Skeletal muscle satellite cell (primary cell): ENCODE data around the gene APBB1IP.
"Not testable (repeated sequence)": the region's sequence is repeated elsewhere in the genome, so short reads cannot be mapped to it uniquely, and the experiment has no call there.

Experiments used
- H3K27me3 ChIP-seq: 2 replicates; pipeline ENCODE4 v1.7.0; 2013; ENCODE audit warnings: low read length; ENCODE audit not compliant: control insufficient read depth, insufficient read depth
- H3K36me3 ChIP-seq: 2 replicates; pipeline ENCODE4 v1.7.0; 2013; ENCODE audit warnings: mild to moderate bottlenecking, control low read depth, low read length; ENCODE audit not compliant: insufficient read depth
- H3K4me1 ChIP-seq: 2 replicates; pipeline ENCODE4 v1.7.0; 2013; ENCODE audit warnings: low read length; ENCODE audit not compliant: control insufficient read depth, insufficient read depth
- H3K4me2 ChIP-seq: 2 replicates; pipeline ENCODE4 v1.7.0; 2013; ENCODE audit warnings: mild to moderate bottlenecking, low read length
- H3K4me3 ChIP-seq: 2 replicates; pipeline ENCODE4 v1.7.0; 2013; ENCODE audit warnings: low read length
- H3K9ac ChIP-seq: 2 replicates; pipeline ENCODE4 v1.7.0; 2013; ENCODE audit warnings: mild to moderate bottlenecking, low read depth, low read length, moderate library complexity
- H3K9me3 ChIP-seq: replicated peaks from 2 replicates; pipeline ENCODE4 v1.7.0; 2013; ENCODE audit warnings: mild to moderate bottlenecking, control low read depth, low read length

Gene APBB1IP

GRCh38 chr10:26492725-26493124, 54.6 kb downstream of the APBB1IP start:
- H3K4me1 ChIP-seq, H3K27me3 ChIP-seq, H3K9me3 ChIP-seq, H3K4me3 ChIP-seq, H3K9ac ChIP-seq, H3K4me2 ChIP-seq, H3K36me3 ChIP-seq: not testable (repeated sequence)

GRCh38 chr10:26494018-26494417, 55.9 kb downstream of the APBB1IP start:
- H3K36me3 ChIP-seq = no peaks in the 10 kb centered on the region
- no peak overlapping the region for H3K4me2 ChIP-seq
- H3K9ac ChIP-seq = no peak overlapping the region
- H3K27me3 ChIP-seq = no peaks in the 10 kb centered on the region
- no peak overlapping the region for H3K4me3 ChIP-seq
- no peaks in the 10 kb centered on the region for H3K4me1 ChIP-seq
- H3K9me3 ChIP-seq = no peaks in the 10 kb centered on the region

- no peak overlapping the region for H3K4me3 ChIP-seq
- H3K36me3 ChIP-seq = no peaks in the 10 kb centered on the region
Measured at GRCh38 chr10:26499426-26499825, 61.3 kb downstream of the APBB1IP start.

GRCh38 chr10:26502986-26503385, 64.8 kb downstream of the APBB1IP start:
- Histone ChIP-seq H3K4me1 (no peaks in the 10 kb centered on the region), H3K4me2 (no peak overlapping the region), H3K9me3 (peaks cover 2% of the 10 kb centered on the region), H3K36me3 (no peaks in the 10 kb centered on the region), H3K9ac (no peak overlapping the region), H3K27me3 (no peaks in the 10 kb centered on the region), H3K4me3 (no peak overlapping the region)

More at GRCh38 chr10:26499426-26499825, 61.3 kb downstream of the APBB1IP start:
- Histone ChIP-seq H3K9me3 (peaks cover 2% of the 10 kb centered on the region), H3K9ac (no peak overlapping the region), H3K4me1 (no peaks in the 10 kb centered on the region), H3K4me2 (no peak overlapping the region), H3K27me3 (no peaks in the 10 kb centered on the region)

GRCh38 chr10:26503911-26504310, 65.8 kb downstream of the APBB1IP start:
- H3K36me3 ChIP-seq = no peaks in the 10 kb centered on the region
- no peak overlapping the region for H3K4me3 ChIP-seq
- H3K27me3 ChIP-seq = no peaks in the 10 kb centered on the region

GRCh38 chr10:26504429-26504828, 66.3 kb downstream of the APBB1IP start:
- not testable (repeated sequence) for H3K9ac ChIP-seq, H3K27me3 ChIP-seq, H3K4me2 ChIP-seq, H3K36me3 ChIP-seq, H3K4me1 ChIP-seq, H3K9me3 ChIP-seq, H3K4me3 ChIP-seq

More at GRCh38 chr10:26503911-26504310, 65.8 kb downstream of the APBB1IP start:
- no peak overlapping the region for H3K9ac ChIP-seq
- H3K4me2 ChIP-seq = no peak overlapping the region
- H3K4me1 ChIP-seq = no peaks in the 10 kb centered on the region
- peaks cover 2% of the 10 kb centered on the region for H3K9me3 ChIP-seq

GRCh38 chr10:26505491-26505890, 67.3 kb downstream of the APBB1IP start:
- Histone ChIP-seq H3K9me3 (peaks cover 2% of the 10 kb centered on the region), H3K4me3 (no peak overlapping the region), H3K9ac (no peak overlapping the region), H3K27me3 (no peaks in the 10 kb centered on the region), H3K4me2 (no peak overlapping the region), H3K36me3 (no peaks in the 10 kb centered on the region), H3K4me1 (no peaks in the 10 kb centered on the region)

GRCh38 chr10:26506736-26507135, 68.6 kb downstream of the APBB1IP start:
- no peaks in the 10 kb centered on the region for H3K36me3 ChIP-seq
- H3K9ac ChIP-seq = no peak overlapping the region
- no peak overlapping the region for H3K4me2 ChIP-seq
- no peak overlapping the region for H3K4me3 ChIP-seq
- peaks cover 2% of the 10 kb centered on the region for H3K9me3 ChIP-seq
- no peaks in the 10 kb centered on the region for H3K27me3 ChIP-seq
- no peaks in the 10 kb centered on the region for H3K4me1 ChIP-seq

- Histone ChIP-seq H3K36me3 (no peaks in the 10 kb centered on the region), H3K4me1 (no peaks in the 10 kb centered on the region)
Measured at GRCh38 chr10:26507441-26507840, 69.3 kb downstream of the APBB1IP start.

GRCh38 chr10:26508016-26508415, 69.9 kb downstream of the APBB1IP start:
- H3K4me1 ChIP-seq = no peaks in the 10 kb centered on the region
- H3K4me2 ChIP-seq = no peak overlapping the region
- H3K27me3 ChIP-seq = no peaks in the 10 kb centered on the region
- H3K4me3 ChIP-seq = no peak overlapping the region
- no peaks in the 10 kb centered on the region for H3K36me3 ChIP-seq
- peaks cover 9% of the 10 kb centered on the region for H3K9me3 ChIP-seq
- H3K9ac ChIP-seq = no peak overlapping the region

More at GRCh38 chr10:26507441-26507840, 69.3 kb downstream of the APBB1IP start:
- no peak overlapping the region for H3K4me3 ChIP-seq
- peaks cover 8% of the 10 kb centered on the region for H3K9me3 ChIP-seq
- no peaks in the 10 kb centered on the region for H3K27me3 ChIP-seq
- H3K4me2 ChIP-seq = no peak overlapping the region
- H3K9ac ChIP-seq = no peak overlapping the region

GRCh38 chr10:26509307-26509706, 71.2 kb downstream of the APBB1IP start:
- Histone ChIP-seq H3K9ac (no peak overlapping the region), H3K4me2 (no peak overlapping the region), H3K4me3 (no peak overlapping the region), H3K27me3 (no peaks in the 10 kb centered on the region), H3K36me3 (no peaks in the 10 kb centered on the region), H3K9me3 (peaks cover 7% of the 10 kb centered on the region), H3K4me1 (no peaks in the 10 kb centered on the region)

- Histone ChIP-seq H3K36me3 (no peaks in the 10 kb centered on the region), H3K4me2 (no peak overlapping the region), H3K27me3 (no peaks in the 10 kb centered on the region), H3K4me1 (no peaks in the 10 kb centered on the region), H3K9me3 (peaks cover 10% of the 10 kb centered on the region), H3K9ac (no peak overlapping the region), H3K4me3 (no peak overlapping the region)
Measured at GRCh38 chr10:26513101-26513500, 75.0 kb downstream of the APBB1IP start.
